NCI-H1930 (cell line): ENCODE measurements around the gene CUBN.

Experiments
- DNase-seq, 2 experiments: peaks; one replicate each; lab custom pipeline; 2025; lab: John Stamatoyannopoulos, UW

The CUBN gene

GRCh38 chr10:16788778-16789177, 340.8 kb downstream of the CUBN start:
- no peak for DNase-seq

GRCh38 chr10:16788125-16788524, 341.5 kb downstream of the CUBN start:
- DNase-seq: no peak

GRCh38 chr10:16787361-16787791, 342.2 kb downstream of the CUBN start:
- no peak for DNase-seq

- DNase-seq: no peak
Measured at GRCh38 chr10:16780338-16780880, 349.2 kb downstream of the CUBN start.

- DNase-seq: no peak
Measured at GRCh38 chr10:16779384-16779915, 350.2 kb downstream of the CUBN start.

GRCh38 chr10:16777473-16778370, 351.9 kb downstream of the CUBN start:
- DNase-seq: peak; percentile 10 to 27

- no peak for DNase-seq
Measured at GRCh38 chr10:16776896-16777295, 352.7 kb downstream of the CUBN start.
